Endothelial cell (in vitro differentiated cells): ENCODE results near the gene RAB5A. TPM values are rescaled to one million over a fixed set of nuclear protein-coding genes. Genes with fewer than 3 reads are reported as not detected.
A peak's percentile ranks its signal among the peaks of the same experiment; 100 is the strongest.

Source experiments
- DNase-seq: peaks from one replicate; pipeline ENCODE4 v3.0.0; 2021; ENCODE audit warnings: low spot score
- H3K27ac Mint-ChIP-seq: one replicate; pipeline ENCODE4 v1.8.0; 2021; ENCODE audit warnings: mixed read lengths, inconsistent platforms; ENCODE audit not compliant: unreplicated experiment
- H3K27me3 Mint-ChIP-seq: one replicate; pipeline ENCODE4 v1.8.0; 2021; ENCODE audit warnings: mild to moderate bottlenecking, moderate library complexity, mixed read lengths, inconsistent platforms; ENCODE audit not compliant: unreplicated experiment
- H3K36me3 Mint-ChIP-seq: one replicate; pipeline ENCODE4 v1.8.0; 2021; ENCODE audit warnings: mild to moderate bottlenecking, low read depth, mixed read lengths, inconsistent platforms; ENCODE audit not compliant: unreplicated experiment
- H3K4me1 Mint-ChIP-seq: one replicate; pipeline ENCODE4 v1.8.0; 2021; ENCODE audit warnings: mild to moderate bottlenecking, mixed read lengths, inconsistent platforms; ENCODE audit not compliant: unreplicated experiment
- H3K4me3 Mint-ChIP-seq: one replicate; pipeline ENCODE4 v1.8.0; 2021; ENCODE audit warnings: mild to moderate bottlenecking, mixed read lengths, inconsistent platforms; ENCODE audit not compliant: unreplicated experiment
- H3K9me3 Mint-ChIP-seq: one replicate; pipeline ENCODE4 v1.8.0; 2021; ENCODE audit warnings: mixed read lengths, inconsistent platforms; ENCODE audit not compliant: unreplicated experiment
- total RNA-seq: library from RNA; stranded (reverse); fragmentation: NEBNext Ultra II Directional; extraction: Animal tissue kit (Norgen Biotek cat#: 25700); gene quantifications from one replicate; pipeline ENCODE4 v1.2.1, GENCODE V29; 2021; ENCODE audit not compliant: unreplicated experiment
- TF ChIP-seq, protein P1 (sequence below): fragments of 200-600 bp; sonication (generic); IDR thresholded peaks from one replicate; pipeline ENCODE4 v1.5.0; 2021; ENCODE audit warnings: antibody characterized with exemption; ENCODE audit not compliant: unreplicated experiment

Gene RAB5A
- total RNA-seq, 1 donor from 2014 or later = 84.5 TPM

DNA sequence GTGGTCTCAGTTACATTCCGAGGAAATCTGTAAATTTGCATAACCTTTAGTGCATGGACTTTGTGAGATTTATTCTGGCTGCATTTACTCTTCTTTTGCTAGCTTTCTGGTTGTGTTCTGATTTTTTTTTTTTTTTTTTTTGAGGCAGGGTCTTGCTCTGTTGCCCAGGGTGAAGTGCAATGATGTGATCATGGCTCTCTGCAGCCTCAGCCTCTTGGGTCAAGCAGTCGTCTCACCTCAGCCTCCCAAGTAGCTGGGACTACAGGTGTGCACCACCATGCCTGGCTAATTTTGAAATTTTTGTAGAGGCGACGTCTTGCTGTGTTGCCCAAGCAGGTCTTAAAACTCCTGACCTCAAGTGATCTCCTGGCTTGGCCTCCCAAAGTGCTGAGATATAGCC, 12.6 kb downstream of the RAB5A start:
- H3K36me3 Mint-ChIP-seq = peaks cover 12% of the 10 kb centered on the region
- no peaks in the 10 kb centered on the region for H3K27me3 Mint-ChIP-seq
- no peak overlapping the region for H3K27ac Mint-ChIP-seq
- no peak overlapping the region for H3K4me3 Mint-ChIP-seq
- no peaks in the 10 kb centered on the region for H3K9me3 Mint-ChIP-seq
- no peaks in the 10 kb centered on the region for H3K4me1 Mint-ChIP-seq
- TF ChIP-seq, protein P1, sequence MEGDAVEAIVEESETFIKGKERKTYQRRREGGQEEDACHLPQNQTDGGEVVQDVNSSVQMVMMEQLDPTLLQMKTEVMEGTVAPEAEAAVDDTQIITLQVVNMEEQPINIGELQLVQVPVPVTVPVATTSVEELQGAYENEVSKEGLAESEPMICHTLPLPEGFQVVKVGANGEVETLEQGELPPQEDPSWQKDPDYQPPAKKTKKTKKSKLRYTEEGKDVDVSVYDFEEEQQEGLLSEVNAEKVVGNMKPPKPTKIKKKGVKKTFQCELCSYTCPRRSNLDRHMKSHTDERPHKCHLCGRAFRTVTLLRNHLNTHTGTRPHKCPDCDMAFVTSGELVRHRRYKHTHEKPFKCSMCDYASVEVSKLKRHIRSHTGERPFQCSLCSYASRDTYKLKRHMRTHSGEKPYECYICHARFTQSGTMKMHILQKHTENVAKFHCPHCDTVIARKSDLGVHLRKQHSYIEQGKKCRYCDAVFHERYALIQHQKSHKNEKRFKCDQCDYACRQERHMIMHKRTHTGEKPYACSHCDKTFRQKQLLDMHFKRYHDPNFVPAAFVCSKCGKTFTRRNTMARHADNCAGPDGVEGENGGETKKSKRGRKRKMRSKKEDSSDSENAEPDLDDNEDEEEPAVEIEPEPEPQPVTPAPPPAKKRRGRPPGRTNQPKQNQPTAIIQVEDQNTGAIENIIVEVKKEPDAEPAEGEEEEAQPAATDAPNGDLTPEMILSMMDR = no peak
- no peak for DNase-seq

DNA sequence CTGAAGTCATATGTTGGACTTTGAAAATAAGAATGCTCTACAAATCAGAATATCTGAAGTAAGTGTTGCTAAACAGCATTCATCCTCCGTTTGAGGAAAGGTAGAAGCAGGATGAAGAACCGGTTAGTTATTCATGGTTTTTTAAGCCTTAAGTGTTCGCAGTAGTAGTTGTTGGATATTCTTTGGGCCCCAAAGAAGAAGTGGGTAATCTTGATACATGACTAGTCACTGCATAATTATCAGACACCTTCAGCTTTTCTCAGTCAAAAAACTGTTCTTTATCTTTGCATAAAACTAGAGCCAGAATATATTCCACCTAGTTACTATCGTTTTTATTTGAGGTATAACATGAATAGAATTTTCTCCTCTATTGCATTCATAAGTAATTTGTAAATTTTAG, 13.8 kb downstream of the RAB5A start:
- H3K27ac Mint-ChIP-seq = no peak overlapping the region
- DNase-seq = no peak
- TF ChIP-seq, protein P1 = no peak
- H3K9me3 Mint-ChIP-seq = no peaks in the 10 kb centered on the region
- H3K27me3 Mint-ChIP-seq = no peaks in the 10 kb centered on the region
- H3K4me1 Mint-ChIP-seq = no peaks in the 10 kb centered on the region
- H3K4me3 Mint-ChIP-seq = no peak overlapping the region
- H3K36me3 Mint-ChIP-seq = peaks cover 8% of the 10 kb centered on the region

DNA sequence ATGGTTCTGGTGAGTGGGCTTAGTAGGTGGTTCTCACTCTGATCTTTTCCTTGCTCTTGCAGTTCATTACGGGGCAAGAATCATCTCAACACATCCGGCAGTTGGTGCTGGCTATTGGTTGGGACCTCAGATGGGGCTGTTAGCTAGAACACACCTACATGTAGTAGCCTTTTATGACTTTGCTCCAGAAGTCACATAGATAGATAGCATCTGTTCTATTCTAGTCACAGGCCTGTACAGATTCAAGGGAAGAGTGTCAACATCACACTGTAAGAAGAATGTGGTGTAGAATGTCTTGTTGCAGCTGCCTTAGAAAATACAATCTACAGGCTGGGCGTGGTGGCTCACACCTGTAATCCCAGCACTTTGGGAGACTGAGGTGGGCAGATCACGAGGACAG, 15.1 kb downstream of the RAB5A start:
- TF ChIP-seq, protein P1 = no peak
- peaks cover 8% of the 10 kb centered on the region for H3K36me3 Mint-ChIP-seq
- H3K4me1 Mint-ChIP-seq = peaks cover 2% of the 10 kb centered on the region
- DNase-seq = no peak
- no peaks in the 10 kb centered on the region for H3K27me3 Mint-ChIP-seq
- H3K27ac Mint-ChIP-seq = no peak overlapping the region
- H3K4me3 Mint-ChIP-seq = no peak overlapping the region
- H3K9me3 Mint-ChIP-seq = no peaks in the 10 kb centered on the region

DNA sequence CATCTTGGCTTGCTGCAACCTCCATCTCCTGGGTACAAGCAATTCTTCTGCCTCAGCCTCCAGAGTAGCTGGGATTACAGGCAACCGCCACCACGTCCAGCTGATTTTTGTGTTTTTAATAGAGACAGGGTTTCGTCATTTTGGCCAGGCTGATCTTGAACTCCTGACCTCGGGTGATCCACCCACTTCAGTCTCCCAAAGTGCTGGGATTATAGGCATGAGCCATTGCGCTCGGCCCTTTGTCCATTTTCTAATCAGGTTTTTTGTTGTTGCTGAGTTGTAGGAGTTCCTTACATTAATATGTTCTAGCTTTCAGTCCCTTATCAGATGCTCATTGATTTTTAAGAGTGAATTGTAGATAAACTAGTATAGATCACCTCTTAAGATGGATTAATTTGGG, 20.3 kb downstream of the RAB5A start:
- Mint-ChIP-seq H3K9me3 (no peaks in the 10 kb centered on the region), H3K4me1 (peaks cover 13% of the 10 kb centered on the region), H3K36me3 (peaks cover 5% of the 10 kb centered on the region), H3K27me3 (no peaks in the 10 kb centered on the region), H3K27ac (no peak overlapping the region), H3K4me3 (no peak overlapping the region)
- DNase-seq = no peak
- TF ChIP-seq, protein P1 = no peak

DNA sequence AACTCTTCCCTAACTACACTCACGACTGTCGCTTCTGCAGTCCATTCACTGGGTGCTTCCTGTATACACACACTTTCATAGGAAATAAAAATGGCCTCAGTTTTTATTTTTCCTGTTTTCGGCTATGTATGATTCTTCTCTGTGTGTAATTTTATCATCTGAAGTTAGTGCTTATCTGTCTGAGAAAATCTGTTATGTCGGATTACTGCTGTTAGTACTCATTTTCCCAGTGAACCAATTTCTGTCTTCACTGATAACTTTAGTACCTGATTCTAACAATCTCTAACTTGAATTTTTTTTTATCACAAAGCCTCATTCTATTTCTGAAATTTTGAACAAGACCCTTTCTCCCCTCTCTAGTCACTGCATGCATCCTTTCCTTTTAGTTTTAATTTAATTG, 20.9 kb downstream of the RAB5A start:
- peaks cover 5% of the 10 kb centered on the region for H3K36me3 Mint-ChIP-seq
- no peaks in the 10 kb centered on the region for H3K9me3 Mint-ChIP-seq
- H3K27me3 Mint-ChIP-seq = no peaks in the 10 kb centered on the region
- no peak overlapping the region for H3K4me3 Mint-ChIP-seq
- H3K4me1 Mint-ChIP-seq = peaks cover 13% of the 10 kb centered on the region
- DNase-seq = no peak
- peak overlapping the region; percentile 2 for H3K27ac Mint-ChIP-seq
- TF ChIP-seq, protein P1 = no peak
